DND-41 (cell line): ENCODE measurements around the gene KAZALD1.

Experiments
- CTCF ChIP-seq: IDR thresholded peaks from 2 replicates; pipeline ENCODE4 v1.5.1; 2012; ENCODE audit warnings: borderline replicate concordance, low read length, moderate library complexity, mild to moderate bottlenecking; ENCODE audit not compliant: poor library complexity, severe bottlenecking; ENCODE audit errors: extremely low read depth
- EZH2 ChIP-seq: IDR thresholded peaks from 3 replicates; pipeline ENCODE4 v1.6.1; 2012; ENCODE audit warnings: borderline replicate concordance, low read depth, mild to moderate bottlenecking, moderate library complexity, low read length, inconsistent platforms; ENCODE audit not compliant: severe bottlenecking

GRCh38 chr10:101063548-101064414 lies 2.0 kb downstream of the KAZALD1 start:
- TF ChIP-seq EZH2 (no peak), CTCF (no peak)
